Astrocyte of the spinal cord (primary cell): ENCODE measurements around the gene SERINC5.
A peak's percentile ranks its signal among the peaks of the same experiment; 100 is the strongest.

Source experiments
- DNase-seq: peaks from one replicate; pipeline ENCODE4 v3.0.0; 2011; ENCODE audit warnings: low read depth, low spot score
- H3K4me3 ChIP-seq: 2 replicates; pipeline ENCODE4 v1.5.1; 2011; ENCODE audit warnings: low read depth, mild to moderate bottlenecking, low read length, moderate library complexity
- in situ Hi-C: cut with HindIII; loops from 2 replicates; pipeline ENCODE4 v1.10.0; 2017; ENCODE audit warnings: low sequenced_read_pairs
- TF ChIP-seq, protein P1 (sequence below): IDR thresholded peaks from 2 replicates; pipeline ENCODE4 v1.5.1; 2012; ENCODE audit warnings: low read depth, mild to moderate bottlenecking, low read length, inconsistent platforms

SERINC5 gene

GRCh38 chr5:80231243-80231642 lies 24.6 kb downstream of the SERINC5 start:
- peak; percentile 85 for DNase-seq
- in situ Hi-C loops, result no loop called here

GRCh38 chr5:80230269-80230992 lies 25.4 kb downstream of the SERINC5 start:
- no peak for DNase-seq
- H3K4me3 ChIP-seq, result no peak overlapping the region
- in situ Hi-C loops, result no loop called here
- TF ChIP-seq, protein P1, sequence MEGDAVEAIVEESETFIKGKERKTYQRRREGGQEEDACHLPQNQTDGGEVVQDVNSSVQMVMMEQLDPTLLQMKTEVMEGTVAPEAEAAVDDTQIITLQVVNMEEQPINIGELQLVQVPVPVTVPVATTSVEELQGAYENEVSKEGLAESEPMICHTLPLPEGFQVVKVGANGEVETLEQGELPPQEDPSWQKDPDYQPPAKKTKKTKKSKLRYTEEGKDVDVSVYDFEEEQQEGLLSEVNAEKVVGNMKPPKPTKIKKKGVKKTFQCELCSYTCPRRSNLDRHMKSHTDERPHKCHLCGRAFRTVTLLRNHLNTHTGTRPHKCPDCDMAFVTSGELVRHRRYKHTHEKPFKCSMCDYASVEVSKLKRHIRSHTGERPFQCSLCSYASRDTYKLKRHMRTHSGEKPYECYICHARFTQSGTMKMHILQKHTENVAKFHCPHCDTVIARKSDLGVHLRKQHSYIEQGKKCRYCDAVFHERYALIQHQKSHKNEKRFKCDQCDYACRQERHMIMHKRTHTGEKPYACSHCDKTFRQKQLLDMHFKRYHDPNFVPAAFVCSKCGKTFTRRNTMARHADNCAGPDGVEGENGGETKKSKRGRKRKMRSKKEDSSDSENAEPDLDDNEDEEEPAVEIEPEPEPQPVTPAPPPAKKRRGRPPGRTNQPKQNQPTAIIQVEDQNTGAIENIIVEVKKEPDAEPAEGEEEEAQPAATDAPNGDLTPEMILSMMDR, result no peak

More at GRCh38 chr5:80231243-80231642, 24.6 kb downstream of the SERINC5 start:
- H3K4me3 ChIP-seq, result no peak overlapping the region
- TF ChIP-seq, protein P1, result no peak

DNA sequence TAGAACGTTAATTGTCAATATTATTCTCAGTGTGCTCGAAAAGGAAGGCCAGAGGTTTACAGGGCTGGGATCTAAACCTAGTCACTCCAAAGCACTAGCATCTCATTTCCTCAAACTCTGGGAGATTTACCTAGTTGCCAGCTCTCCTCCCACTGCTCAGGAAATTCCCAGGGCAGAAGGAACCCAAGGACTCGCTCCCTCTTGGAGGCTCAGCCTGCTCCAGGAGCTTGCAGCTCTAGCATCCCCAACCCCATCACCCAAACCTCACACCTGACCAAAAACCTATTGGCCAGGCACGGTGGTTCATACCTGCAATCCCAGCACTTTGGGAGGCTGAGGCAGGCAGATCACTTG lies 26.0 kb downstream of the SERINC5 start:
- no peak overlapping the region for H3K4me3 ChIP-seq
- no peak for DNase-seq
- TF ChIP-seq, protein P1, result no peak
- in situ Hi-C loops, result no loop called here

DNA sequence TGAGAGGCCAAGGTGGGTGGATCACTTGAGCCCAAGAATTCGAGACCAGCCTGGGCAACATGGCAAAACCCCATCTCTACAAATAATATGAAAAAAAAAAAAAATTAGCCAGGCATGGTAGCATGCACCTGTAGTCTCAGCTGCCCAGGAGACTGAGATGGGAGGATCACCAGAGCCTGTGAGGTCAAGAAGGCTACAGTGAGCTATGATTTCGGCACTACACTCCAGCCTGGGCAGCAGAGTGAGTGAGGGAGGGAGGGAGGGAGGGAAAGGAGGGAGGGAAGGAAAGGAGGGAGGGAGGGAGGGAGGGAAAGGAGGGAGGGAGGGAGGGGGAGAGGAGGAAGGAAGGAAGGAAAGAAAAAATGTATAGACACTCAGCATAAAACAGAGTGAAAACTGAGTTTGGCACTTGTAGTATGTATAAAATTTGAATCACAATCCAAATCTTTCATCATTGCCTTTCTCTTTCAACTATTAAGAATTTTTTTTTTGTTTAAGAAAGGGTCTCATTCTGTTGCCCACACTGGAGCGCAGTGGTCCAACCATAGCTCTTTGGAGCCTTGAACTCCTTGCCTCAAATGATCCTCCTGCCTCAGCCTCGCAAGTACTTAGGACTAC lies 27.8 kb downstream of the SERINC5 start:
- in situ Hi-C loops, result no loop called here
- DNase-seq, result no peak
- TF ChIP-seq, protein P1, result no peak
- no peak overlapping the region for H3K4me3 ChIP-seq

GRCh38 chr5:80225934-80226326 lies 29.9 kb downstream of the SERINC5 start:
- TF ChIP-seq, protein P1, result no peak
- DNase-seq, result no peak
- H3K4me3 ChIP-seq, result no peak overlapping the region
- in situ Hi-C loops, result no loop called here

DNA sequence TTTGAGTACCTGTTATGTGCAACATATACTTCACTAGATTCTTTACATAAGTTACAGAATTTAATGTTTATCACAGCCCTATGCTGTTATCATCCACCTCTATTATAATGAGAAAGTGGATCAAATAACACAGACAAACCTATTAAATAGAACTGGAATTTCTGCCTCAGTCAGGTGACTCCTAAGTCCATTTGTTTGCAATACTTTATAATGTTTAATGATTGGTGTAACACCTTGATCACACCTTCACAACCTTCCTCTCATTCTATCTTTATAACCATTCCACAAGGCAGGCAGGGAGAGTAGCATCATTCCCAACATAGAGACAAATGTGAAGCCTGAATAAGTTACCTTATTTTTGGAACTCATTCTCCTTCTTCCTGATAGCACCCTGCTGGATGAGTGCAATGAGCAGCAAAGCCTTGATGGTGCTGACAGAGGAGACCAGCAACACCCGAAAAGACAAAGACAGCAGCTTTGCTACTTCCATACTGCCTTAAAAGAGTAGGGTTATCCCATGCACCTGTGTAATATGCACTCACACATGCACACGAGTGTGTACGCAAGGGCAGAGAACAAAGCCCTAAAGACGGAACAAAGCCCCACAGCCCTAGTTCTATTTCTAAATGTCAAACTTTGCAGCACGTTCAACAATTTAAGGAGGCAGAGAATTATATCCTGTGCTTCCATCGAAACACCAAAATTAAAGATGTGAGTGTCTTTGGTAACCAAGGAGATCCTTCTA lies 30.5 kb downstream of the SERINC5 start:
- H3K4me3 ChIP-seq, result no peak overlapping the region
- in situ Hi-C loops, result no loop called here
- TF ChIP-seq, protein P1, result no peak
- no peak for DNase-seq
